Thyroid gland (tissue), 4 donors: ENCODE data around the gene NPFFR1.

Source experiments
- CTCF ChIP-seq, 6 experiments: fragments of 200-600 bp in 3 of 6; fragments of 450-650 bp in 3 of 6; sonication (generic) in 3 of 6; IDR thresholded peaks; one replicate each; pipeline ENCODE4 v1.5.1; 2016 to 2019; ENCODE audit warnings: antibody characterized with exemption in 6 of 6, mild to moderate bottlenecking in 2 of 6, inconsistent platforms in 1 of 6, moderate library complexity in 1 of 6
- POLR2A ChIP-seq, 2 donors: fragments of 450-650 bp; IDR thresholded peaks; one replicate each; pipeline ENCODE4 v1.6.1; 2017; ENCODE audit warnings: antibody characterized with exemption in 2 of 2, mild to moderate bottlenecking in 2 of 2, moderate library complexity in 1 of 2

GRCh38 chr10:70317272-70317942, 33.6 kb upstream of the NPFFR1 start:
- TF ChIP-seq POLR2A (IDR thresholded peaks at IDR 0.05) (no peak), CTCF (IDR thresholded peaks at IDR 0.05) (no peak)
